ENCODE results near the gene SNRNP70. TPM values are rescaled to one million over a fixed set of nuclear protein-coding genes. Genes with fewer than 3 reads are reported as not detected.

SNRNP70 gene
- total and polyA plus RNA-seq, 3 donors from 2014 or later, result 184 to 484 (median 422) TPM

- 62 to 77% methylated on average over 4 of the region's 4 CpGs for WGBS, 2 donors
- H3K36me3 ChIP-seq (ENCODE audit: low read depth, missing control alignments), result no peaks in the 10 kb centered on the region
- H3K4me1 ChIP-seq, result peaks cover 22% of the 10 kb centered on the region
- no peaks in the 10 kb centered on the region for H3K9me3 ChIP-seq
- DNase-seq, result peak; percentile 81
- TF ChIP-seq, protein P1, sequence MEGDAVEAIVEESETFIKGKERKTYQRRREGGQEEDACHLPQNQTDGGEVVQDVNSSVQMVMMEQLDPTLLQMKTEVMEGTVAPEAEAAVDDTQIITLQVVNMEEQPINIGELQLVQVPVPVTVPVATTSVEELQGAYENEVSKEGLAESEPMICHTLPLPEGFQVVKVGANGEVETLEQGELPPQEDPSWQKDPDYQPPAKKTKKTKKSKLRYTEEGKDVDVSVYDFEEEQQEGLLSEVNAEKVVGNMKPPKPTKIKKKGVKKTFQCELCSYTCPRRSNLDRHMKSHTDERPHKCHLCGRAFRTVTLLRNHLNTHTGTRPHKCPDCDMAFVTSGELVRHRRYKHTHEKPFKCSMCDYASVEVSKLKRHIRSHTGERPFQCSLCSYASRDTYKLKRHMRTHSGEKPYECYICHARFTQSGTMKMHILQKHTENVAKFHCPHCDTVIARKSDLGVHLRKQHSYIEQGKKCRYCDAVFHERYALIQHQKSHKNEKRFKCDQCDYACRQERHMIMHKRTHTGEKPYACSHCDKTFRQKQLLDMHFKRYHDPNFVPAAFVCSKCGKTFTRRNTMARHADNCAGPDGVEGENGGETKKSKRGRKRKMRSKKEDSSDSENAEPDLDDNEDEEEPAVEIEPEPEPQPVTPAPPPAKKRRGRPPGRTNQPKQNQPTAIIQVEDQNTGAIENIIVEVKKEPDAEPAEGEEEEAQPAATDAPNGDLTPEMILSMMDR (IDR thresholded peaks at IDR 0.05), result no peak
- no peak for TF ChIP-seq POLR2A (IDR thresholded peaks at IDR 0.05)
- H3K4me3 ChIP-seq, result no peak overlapping the region
- intact Hi-C loops (cut with DNase I; ENCODE audit: low total_unique reads), result no loop called here
- H3K27me3 ChIP-seq, result no peaks in the 10 kb centered on the region
- H3K27ac ChIP-seq, result peak overlapping the region; percentile 59 to 69
Measured at GRCh38 chr19:49080392-49080791, 4.9 kb upstream of the SNRNP70 start.

DNA sequence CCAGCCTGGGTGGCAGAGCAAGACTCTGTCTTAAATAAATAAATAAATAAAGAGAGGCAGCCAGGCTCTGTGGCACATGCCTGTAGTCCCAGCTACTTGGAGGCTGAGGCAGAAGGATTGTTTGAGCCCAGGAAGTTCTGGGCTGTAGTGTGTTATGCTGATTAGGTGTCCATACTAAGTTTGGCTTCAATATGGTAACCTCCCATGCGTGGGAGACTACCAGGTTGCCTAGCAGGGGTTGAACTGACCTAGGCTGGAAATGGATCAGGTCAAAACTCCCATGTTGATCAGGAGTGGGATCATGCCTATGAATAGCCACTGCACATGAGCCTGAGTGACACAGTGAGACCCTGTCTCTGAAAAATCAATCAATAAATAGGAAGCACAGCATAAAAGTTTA lies 4.0 kb upstream of the SNRNP70 start:
- 67 to 80% methylated on average over 1 of the region's 1 CpG for WGBS, 2 donors
- no peaks in the 10 kb centered on the region for H3K27me3 ChIP-seq
- H3K27ac ChIP-seq, result peak overlapping the region; percentile 44 to 69
- TF ChIP-seq POLR2A (IDR thresholded peaks at IDR 0.05), result no peak
- TF ChIP-seq, protein P1 (IDR thresholded peaks at IDR 0.05), result no peak
- peaks cover 25% of the 10 kb centered on the region for H3K4me1 ChIP-seq
- no peaks in the 10 kb centered on the region for H3K9me3 ChIP-seq
- DNase-seq, result no peak
- no peaks in the 10 kb centered on the region for H3K36me3 ChIP-seq (ENCODE audit: low read depth, missing control alignments)
- intact Hi-C loops (cut with DNase I; ENCODE audit: low total_unique reads), result no loop called here
- H3K4me3 ChIP-seq, result no peak overlapping the region

DNA sequence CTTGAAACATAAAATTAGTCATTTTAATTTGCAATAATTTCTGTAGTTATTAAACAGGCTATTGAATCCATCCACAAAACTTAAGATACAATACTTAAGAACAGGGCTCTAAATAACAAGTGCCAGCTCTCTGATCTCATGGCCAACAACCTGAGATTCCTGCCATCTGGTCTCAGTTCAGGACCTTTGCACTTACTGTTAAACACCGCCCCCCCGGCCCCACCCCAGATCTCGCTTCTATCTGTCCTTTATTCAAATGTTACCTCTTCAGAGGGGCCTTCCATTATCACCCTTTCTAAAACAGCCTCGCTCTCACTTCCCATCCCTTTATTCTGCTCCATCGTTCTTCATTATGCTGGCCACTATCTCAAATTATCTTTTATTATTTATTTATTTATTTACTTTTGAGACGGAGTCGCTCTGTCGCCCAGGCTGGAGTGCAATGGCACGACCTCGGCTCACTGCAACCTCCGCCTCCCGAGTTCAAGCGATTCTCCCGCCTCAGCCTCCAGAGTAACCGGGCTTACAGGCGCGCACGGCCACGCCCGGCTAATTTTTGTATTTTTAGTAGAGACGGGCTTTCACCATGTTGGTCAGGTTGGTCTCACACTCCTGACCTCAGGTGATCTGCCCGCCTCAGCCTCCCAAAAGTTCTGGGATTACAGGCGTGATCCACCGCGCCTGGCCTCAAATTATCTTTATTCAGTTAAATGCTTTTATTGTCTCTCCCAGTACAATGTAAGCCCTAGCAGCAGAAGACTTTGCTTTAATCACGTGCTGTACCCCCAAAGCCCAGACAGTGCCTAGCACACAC lies 838 bp upstream of the SNRNP70 start:
- Histone ChIP-seq H3K9me3 (no peaks in the 10 kb centered on the region), H3K27ac (peak overlapping the region; percentile 71 to 87), H3K4me1 (peaks cover 36% of the 10 kb centered on the region), H3K36me3 (ENCODE audit: low read depth, missing control alignments) (no peaks in the 10 kb centered on the region), H3K27me3 (no peaks in the 10 kb centered on the region), H3K4me3 (peak overlapping the region; percentile 72 to 99)
- DNase-seq, result no peak
- 51 to 55% methylated on average over 26 of the region's 26 CpGs for WGBS, 2 donors
- intact Hi-C loops (cut with DNase I; ENCODE audit: low total_unique reads), result no loop called here
- TF ChIP-seq POLR2A (IDR thresholded peaks at IDR 0.05), result no peak
- TF ChIP-seq, protein P1 (IDR thresholded peaks at IDR 0.05), result no peak

GRCh38 chr19:49085868-49086232 lies 599 bp downstream of the SNRNP70 start:
- DNase-seq, result no peak
- peak overlapping the region; percentile 72 to 99 for H3K4me3 ChIP-seq
- peak overlapping the region; percentile 71 to 87 for H3K27ac ChIP-seq
- intact Hi-C loops (cut with DNase I; ENCODE audit: low total_unique reads), result no loop called here
- H3K36me3 ChIP-seq (ENCODE audit: low read depth, missing control alignments), result no peaks in the 10 kb centered on the region
- H3K4me1 ChIP-seq, result peaks cover 31% of the 10 kb centered on the region
- 0% methylated on average over 14 of the region's 14 CpGs for WGBS, 2 donors
- H3K9me3 ChIP-seq, result no peaks in the 10 kb centered on the region
- no peaks in the 10 kb centered on the region for H3K27me3 ChIP-seq
- TF ChIP-seq, protein P1 (IDR thresholded peaks at IDR 0.05), result no peak
- no peak for TF ChIP-seq POLR2A (IDR thresholded peaks at IDR 0.05)

DNA sequence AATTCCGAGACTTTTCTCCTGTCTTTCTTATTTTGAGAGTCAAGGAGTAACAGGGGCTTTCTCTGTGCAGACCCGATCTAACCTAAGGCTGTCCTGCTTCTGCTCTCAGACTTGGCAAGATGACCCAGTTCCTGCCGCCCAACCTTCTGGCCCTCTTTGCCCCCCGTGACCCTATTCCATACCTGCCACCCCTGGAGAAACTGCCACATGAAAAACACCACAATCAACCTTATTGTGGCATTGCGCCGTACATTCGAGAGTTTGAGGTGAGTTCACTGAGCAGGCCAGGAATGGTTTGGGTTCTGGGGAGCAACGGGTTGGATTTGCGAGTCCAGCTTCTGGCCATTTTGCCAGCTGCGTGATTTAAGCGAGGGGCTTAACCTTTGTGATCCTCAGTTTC lies 1.0 kb downstream of the SNRNP70 start:
- H3K9me3 ChIP-seq, result no peaks in the 10 kb centered on the region

More for the DNA sequence above, 1.0 kb downstream of the SNRNP70 start:
- H3K4me3 ChIP-seq, result peak overlapping the region; percentile 72 to 99
- intact Hi-C loops (cut with DNase I; ENCODE audit: low total_unique reads), result no loop called here
- WGBS, 2 donors, result 15 to 18% methylated on average over 11 of the region's 11 CpGs
- no peak for TF ChIP-seq POLR2A (IDR thresholded peaks at IDR 0.05)
- TF ChIP-seq, protein P1 (IDR thresholded peaks at IDR 0.05), result no peak
- no peaks in the 10 kb centered on the region for H3K27me3 ChIP-seq
- peak overlapping the region; percentile 71 to 87 for H3K27ac ChIP-seq
- H3K36me3 ChIP-seq (ENCODE audit: low read depth, missing control alignments), result no peaks in the 10 kb centered on the region
- no peak for DNase-seq
- H3K4me1 ChIP-seq, result peaks cover 28% of the 10 kb centered on the region
